LNCAP (cell line): ENCODE results near the gene PFKM.

Experiments
- CTCF ChIP-seq: fragments of 450-650 bp; IDR thresholded peaks from 2 replicates; pipeline ENCODE4 v1.5.1; 2017; ENCODE audit warnings: mild to moderate bottlenecking

Gene PFKM

GRCh38 chr12:48119834-48120195, 651 bp downstream of the PFKM start:
- TF ChIP-seq CTCF, result no peak

GRCh38 chr12:48121522-48121921, 2.4 kb downstream of the PFKM start:
- TF ChIP-seq CTCF, result no peak

- TF ChIP-seq CTCF, result no peak
Measured at GRCh38 chr12:48122065-48122834, 3.1 kb downstream of the PFKM start.

- no peak for TF ChIP-seq CTCF
Measured at GRCh38 chr12:48123169-48123568, 4.0 kb downstream of the PFKM start.

GRCh38 chr12:48125985-48126384, 6.8 kb downstream of the PFKM start:
- no peak for TF ChIP-seq CTCF

GRCh38 chr12:48126953-48127630, 7.9 kb downstream of the PFKM start:
- TF ChIP-seq CTCF, result no peak

- no peak for TF ChIP-seq CTCF
Measured at GRCh38 chr12:48128800-48129199, 9.6 kb downstream of the PFKM start.
